GM23338 (cell line): ENCODE data around the gene CHCHD6. TPM values are rescaled to one million over a fixed set of nuclear protein-coding genes. Genes with fewer than 3 reads are reported as not detected.

Experiments
- ATAC-seq: fragments of 200-7000 bp; cut with Tn5 transposase; 3 replicates; pipeline ENCODE4 v1.9.1; 2020
- DNase-seq: peaks from one replicate; pipeline ENCODE4 v3.0.0-alpha.2; 2015; ENCODE audit warnings: low spot score
- H2AFZ ChIP-seq: fragments of 200-600 bp; sonication (generic); 2 replicates; pipeline ENCODE4 v1.8.0; 2016; ENCODE audit warnings: antibody characterized with exemption, mild to moderate bottlenecking, moderate library complexity
- H3F3A ChIP-seq: fragments of 200-600 bp; sonication (generic); replicated peaks from 2 replicates; pipeline ENCODE4 v1.8.0; 2017; ENCODE audit warnings: antibody characterized with exemption, mixed run types, low read depth
- H3K27ac ChIP-seq: fragments of 200-600 bp; sonication (generic); 2 replicates; pipeline ENCODE4 v1.6.1; 2016; ENCODE audit warnings: low read depth
- H3K27me3 ChIP-seq: fragments of 200-600 bp; sonication (generic); 2 replicates; pipeline ENCODE4 v1.8.0; 2016; ENCODE audit warnings: mild to moderate bottlenecking, mixed run types, moderate library complexity; ENCODE audit not compliant: insufficient read depth
- H3K36me3 ChIP-seq: fragments of 200-600 bp; sonication (generic); 2 replicates; pipeline ENCODE4 v1.8.0; 2016; ENCODE audit warnings: mild to moderate bottlenecking; ENCODE audit not compliant: insufficient read depth
- H3K4me1 ChIP-seq: fragments of 200-600 bp; sonication (generic); 2 replicates; pipeline ENCODE4 v1.8.0; 2016; ENCODE audit warnings: mild to moderate bottlenecking, moderate library complexity; ENCODE audit not compliant: insufficient read depth
- H3K4me2 ChIP-seq: fragments of 200-600 bp; sonication (generic); 2 replicates; pipeline ENCODE4 v1.7.1; 2017; ENCODE audit warnings: mixed run types
- H3K4me3 ChIP-seq: fragments of 200-600 bp; sonication (generic); 2 replicates; pipeline ENCODE4 v1.6.1; 2016; ENCODE audit warnings: mixed run types
- H3K79me2 ChIP-seq: fragments of 200-600 bp; sonication (generic); replicated peaks from 2 replicates; pipeline ENCODE4 v1.8.0; 2017; ENCODE audit warnings: mild to moderate bottlenecking; ENCODE audit not compliant: insufficient read depth
- H3K9me2 ChIP-seq: fragments of 200-600 bp; sonication (generic); 2 replicates; pipeline ENCODE4 v1.8.0; 2017; ENCODE audit not compliant: insufficient read depth
- H4K20me1 ChIP-seq: fragments of 200-600 bp; sonication (generic); replicated peaks from 2 replicates; pipeline ENCODE4 v1.8.0; 2017; ENCODE audit warnings: mild to moderate bottlenecking; ENCODE audit not compliant: insufficient read depth
- H3K27ac Mint-ChIP-seq: 2 replicates; pipeline ENCODE4 v1.8.0; 2020; ENCODE audit warnings: inconsistent platforms, mild to moderate bottlenecking, moderate library complexity, mixed read lengths
- H3K27me3 Mint-ChIP-seq: 3 replicates; pipeline ENCODE4 v1.8.0; 2022; ENCODE audit warnings: low read depth, mild to moderate bottlenecking, moderate library complexity, mixed read lengths, inconsistent platforms; ENCODE audit not compliant: insufficient read depth, poor library complexity
- H3K36me3 Mint-ChIP-seq: 3 replicates; pipeline ENCODE4 v1.8.0; 2021; ENCODE audit warnings: low read depth, mild to moderate bottlenecking, inconsistent platforms, moderate library complexity, mixed read lengths
- H3K4me1 Mint-ChIP-seq: 3 replicates; pipeline ENCODE4 v1.8.0; 2020; ENCODE audit warnings: mild to moderate bottlenecking, inconsistent platforms, mixed read lengths
- H3K4me3 Mint-ChIP-seq: 3 replicates; pipeline ENCODE4 v1.8.0; 2021; ENCODE audit warnings: moderate library complexity, mild to moderate bottlenecking, inconsistent platforms, mixed read lengths
- H3K9me3 Mint-ChIP-seq: 3 replicates; pipeline ENCODE4 v1.8.0; 2020; ENCODE audit warnings: moderate library complexity, mild to moderate bottlenecking, inconsistent platforms, mixed read lengths
- NANOG ChIP-seq: IDR thresholded peaks from 2 replicates; pipeline ENCODE4 v1.6.1; 2016; ENCODE audit warnings: antibody characterized with exemption, borderline replicate concordance
- ZNF114 ChIP-seq: fragments of 250-450 bp; sonication (Bioruptor Pico); IDR thresholded peaks from 2 replicates; pipeline ENCODE4 v1.5.0; 2020; ENCODE audit warnings: mild to moderate bottlenecking, moderate library complexity
- ZNF331 ChIP-seq: fragments of 250-450 bp; sonication (Bioruptor Pico); IDR thresholded peaks from 2 replicates; pipeline ENCODE4 v1.5.0; 2020; ENCODE audit warnings: low read depth, mild to moderate bottlenecking, moderate library complexity
- polyA plus RNA-seq: library from polyadenylated mRNA; unstranded; fragments of >200 nt; fragmentation: Nextera tagmentation; extraction: Ambion mirVana; gene quantifications from 2 replicates; pipeline ENCODE4 v1.2.1, GENCODE V29; 2016
- total RNA-seq: library from RNA; depleted of rRNA; stranded (reverse); fragments of >200 nt; shearing (Covaris generic); gene quantifications from 2 replicates; pipeline ENCODE4 v1.2.3, GENCODE V29; 2014
- TF ChIP-seq, protein P1 (sequence below), 2 experiments: fragments of 200-600 bp in 1 of 2; sonication (generic) in 1 of 2; conservative IDR thresholded peaks; 2 replicates each; pipeline versions ENCODE4 v1.5.1 to v1.6.1; 2016 to 2017; ENCODE audit warnings: antibody characterized with exemption in 2 of 2, low read depth in 2 of 2, mild to moderate bottlenecking in 2 of 2, moderate library complexity in 1 of 2
- TF ChIP-seq, protein P2 (sequence below): fragments of 250-450 bp; sonication (Bioruptor Pico); IDR thresholded peaks from 2 replicates; pipeline ENCODE4 v1.5.0; 2020; ENCODE audit warnings: mild to moderate bottlenecking, moderate library complexity
- TF ChIP-seq, protein P3 (sequence below): IDR thresholded peaks from one replicate; pipeline ENCODE4 v1.6.1; 2018; ENCODE audit warnings: antibody characterized with exemption; ENCODE audit not compliant: unreplicated experiment
- TF ChIP-seq, protein P4 (sequence below): IDR thresholded peaks from 2 replicates; pipeline ENCODE4 v1.6.1; 2016; ENCODE audit warnings: antibody characterized with exemption

Gene CHCHD6
- total and polyA plus RNA-seq, 2 experiments from 2014 or later = 28.8 to 43.0 TPM

DNA sequence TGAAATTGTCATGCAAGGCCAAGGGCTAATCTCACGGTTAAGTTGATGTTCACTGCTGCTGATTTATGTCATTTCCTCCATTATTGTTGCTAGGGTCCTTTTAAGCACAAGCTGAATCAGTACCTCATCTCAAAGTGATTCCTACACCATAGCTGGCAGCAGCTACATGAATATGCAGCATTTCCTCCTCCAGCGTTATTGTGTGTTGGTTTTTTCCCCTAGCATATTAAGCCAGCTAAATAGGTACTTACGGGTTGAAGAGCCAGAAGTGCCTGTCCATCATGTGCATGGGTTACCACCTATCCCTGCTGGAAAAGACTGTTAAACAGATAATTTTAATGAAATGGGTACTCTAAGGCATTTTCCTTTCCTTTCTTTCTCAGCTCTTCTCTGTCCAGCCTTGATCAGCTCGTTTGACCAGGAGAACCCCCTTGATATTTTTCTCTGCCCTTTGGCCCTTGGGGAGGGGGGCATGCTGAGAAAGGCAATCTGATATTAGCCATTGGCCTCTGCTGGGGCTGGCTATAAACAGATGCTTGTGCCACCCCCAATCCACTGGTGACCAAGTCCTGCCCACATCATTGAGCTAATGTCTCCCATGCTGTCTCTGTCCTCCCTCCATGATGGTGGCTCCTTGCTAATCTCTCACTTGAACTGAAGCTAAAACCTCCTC, 163.3 kb downstream of the CHCHD6 start:
- H3K4me1 ChIP-seq = no peaks in the 10 kb centered on the region
- no peaks in the 10 kb centered on the region for H4K20me1 ChIP-seq
- DNase-seq (no peak), ATAC-seq (no peak)
- H3K9me2 ChIP-seq = no peaks in the 10 kb centered on the region
- no peak overlapping the region for H3K27ac Mint-ChIP-seq
- H3K36me3 ChIP-seq = no peaks in the 10 kb centered on the region
- H3K27ac ChIP-seq = no peak overlapping the region
- H3K4me3 ChIP-seq = no peak overlapping the region
- no peaks in the 10 kb centered on the region for H3K79me2 ChIP-seq
- TF ChIP-seq, protein P1, sequence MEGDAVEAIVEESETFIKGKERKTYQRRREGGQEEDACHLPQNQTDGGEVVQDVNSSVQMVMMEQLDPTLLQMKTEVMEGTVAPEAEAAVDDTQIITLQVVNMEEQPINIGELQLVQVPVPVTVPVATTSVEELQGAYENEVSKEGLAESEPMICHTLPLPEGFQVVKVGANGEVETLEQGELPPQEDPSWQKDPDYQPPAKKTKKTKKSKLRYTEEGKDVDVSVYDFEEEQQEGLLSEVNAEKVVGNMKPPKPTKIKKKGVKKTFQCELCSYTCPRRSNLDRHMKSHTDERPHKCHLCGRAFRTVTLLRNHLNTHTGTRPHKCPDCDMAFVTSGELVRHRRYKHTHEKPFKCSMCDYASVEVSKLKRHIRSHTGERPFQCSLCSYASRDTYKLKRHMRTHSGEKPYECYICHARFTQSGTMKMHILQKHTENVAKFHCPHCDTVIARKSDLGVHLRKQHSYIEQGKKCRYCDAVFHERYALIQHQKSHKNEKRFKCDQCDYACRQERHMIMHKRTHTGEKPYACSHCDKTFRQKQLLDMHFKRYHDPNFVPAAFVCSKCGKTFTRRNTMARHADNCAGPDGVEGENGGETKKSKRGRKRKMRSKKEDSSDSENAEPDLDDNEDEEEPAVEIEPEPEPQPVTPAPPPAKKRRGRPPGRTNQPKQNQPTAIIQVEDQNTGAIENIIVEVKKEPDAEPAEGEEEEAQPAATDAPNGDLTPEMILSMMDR (conservative IDR thresholded peaks at IDR 0.05; ENCODE audit: low read depth in 2 of 2) = no peak
- TF ChIP-seq, protein P2, sequence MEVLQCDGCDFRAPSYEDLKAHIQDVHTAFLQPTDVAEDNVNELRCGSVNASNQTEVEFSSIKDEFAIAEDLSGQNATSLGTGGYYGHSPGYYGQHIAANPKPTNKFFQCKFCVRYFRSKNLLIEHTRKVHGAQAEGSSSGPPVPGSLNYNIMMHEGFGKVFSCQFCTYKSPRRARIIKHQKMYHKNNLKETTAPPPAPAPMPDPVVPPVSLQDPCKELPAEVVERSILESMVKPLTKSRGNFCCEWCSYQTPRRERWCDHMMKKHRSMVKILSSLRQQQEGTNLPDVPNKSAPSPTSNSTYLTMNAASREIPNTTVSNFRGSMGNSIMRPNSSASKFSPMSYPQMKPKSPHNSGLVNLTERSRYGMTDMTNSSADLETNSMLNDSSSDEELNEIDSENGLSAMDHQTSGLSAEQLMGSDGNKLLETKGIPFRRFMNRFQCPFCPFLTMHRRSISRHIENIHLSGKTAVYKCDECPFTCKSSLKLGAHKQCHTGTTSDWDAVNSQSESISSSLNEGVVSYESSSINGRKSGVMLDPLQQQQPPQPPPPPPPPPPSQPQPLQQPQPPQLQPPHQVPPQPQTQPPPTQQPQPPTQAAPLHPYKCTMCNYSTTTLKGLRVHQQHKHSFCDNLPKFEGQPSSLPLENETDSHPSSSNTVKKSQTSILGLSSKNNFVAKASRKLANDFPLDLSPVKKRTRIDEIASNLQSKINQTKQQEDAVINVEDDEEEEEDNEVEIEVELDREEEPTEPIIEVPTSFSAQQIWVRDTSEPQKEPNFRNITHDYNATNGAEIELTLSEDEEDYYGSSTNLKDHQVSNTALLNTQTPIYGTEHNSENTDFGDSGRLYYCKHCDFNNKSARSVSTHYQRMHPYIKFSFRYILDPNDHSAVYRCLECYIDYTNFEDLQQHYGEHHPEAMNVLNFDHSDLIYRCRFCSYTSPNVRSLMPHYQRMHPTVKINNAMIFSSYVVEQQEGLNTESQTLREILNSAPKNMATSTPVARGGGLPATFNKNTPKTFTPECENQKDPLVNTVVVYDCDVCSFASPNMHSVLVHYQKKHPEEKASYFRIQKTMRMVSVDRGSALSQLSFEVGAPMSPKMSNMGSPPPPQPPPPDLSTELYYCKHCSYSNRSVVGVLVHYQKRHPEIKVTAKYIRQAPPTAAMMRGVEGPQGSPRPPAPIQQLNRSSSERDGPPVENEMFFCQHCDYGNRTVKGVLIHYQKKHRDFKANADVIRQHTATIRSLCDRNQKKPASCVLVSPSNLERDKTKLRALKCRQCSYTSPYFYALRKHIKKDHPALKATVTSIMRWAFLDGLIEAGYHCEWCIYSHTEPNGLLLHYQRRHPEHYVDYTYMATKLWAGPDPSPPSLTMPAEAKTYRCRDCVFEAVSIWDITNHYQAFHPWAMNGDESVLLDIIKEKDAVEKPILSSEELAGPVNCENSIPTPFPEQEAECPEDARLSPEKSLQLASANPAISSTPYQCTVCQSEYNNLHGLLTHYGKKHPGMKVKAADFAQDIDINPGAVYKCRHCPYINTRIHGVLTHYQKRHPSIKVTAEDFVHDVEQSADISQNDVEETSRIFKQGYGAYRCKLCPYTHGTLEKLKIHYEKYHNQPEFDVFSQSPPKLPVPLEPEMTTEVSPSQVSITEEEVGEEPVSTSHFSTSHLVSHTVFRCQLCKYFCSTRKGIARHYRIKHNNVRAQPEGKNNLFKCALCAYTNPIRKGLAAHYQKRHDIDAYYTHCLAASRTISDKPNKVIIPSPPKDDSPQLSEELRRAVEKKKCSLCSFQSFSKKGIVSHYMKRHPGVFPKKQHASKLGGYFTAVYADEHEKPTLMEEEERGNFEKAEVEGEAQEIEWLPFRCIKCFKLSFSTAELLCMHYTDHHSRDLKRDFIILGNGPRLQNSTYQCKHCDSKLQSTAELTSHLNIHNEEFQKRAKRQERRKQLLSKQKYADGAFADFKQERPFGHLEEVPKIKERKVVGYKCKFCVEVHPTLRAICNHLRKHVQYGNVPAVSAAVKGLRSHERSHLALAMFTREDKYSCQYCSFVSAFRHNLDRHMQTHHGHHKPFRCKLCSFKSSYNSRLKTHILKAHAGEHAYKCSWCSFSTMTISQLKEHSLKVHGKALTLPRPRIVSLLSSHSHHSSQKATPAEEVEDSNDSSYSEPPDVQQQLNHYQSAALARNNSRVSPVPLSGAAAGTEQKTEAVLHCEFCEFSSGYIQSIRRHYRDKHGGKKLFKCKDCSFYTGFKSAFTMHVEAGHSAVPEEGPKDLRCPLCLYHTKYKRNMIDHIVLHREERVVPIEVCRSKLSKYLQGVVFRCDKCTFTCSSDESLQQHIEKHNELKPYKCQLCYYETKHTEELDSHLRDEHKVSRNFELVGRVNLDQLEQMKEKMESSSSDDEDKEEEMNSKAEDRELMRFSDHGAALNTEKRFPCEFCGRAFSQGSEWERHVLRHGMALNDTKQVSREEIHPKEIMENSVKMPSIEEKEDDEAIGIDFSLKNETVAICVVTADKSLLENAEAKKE = no peak
- TF ChIP-seq, protein P3, sequence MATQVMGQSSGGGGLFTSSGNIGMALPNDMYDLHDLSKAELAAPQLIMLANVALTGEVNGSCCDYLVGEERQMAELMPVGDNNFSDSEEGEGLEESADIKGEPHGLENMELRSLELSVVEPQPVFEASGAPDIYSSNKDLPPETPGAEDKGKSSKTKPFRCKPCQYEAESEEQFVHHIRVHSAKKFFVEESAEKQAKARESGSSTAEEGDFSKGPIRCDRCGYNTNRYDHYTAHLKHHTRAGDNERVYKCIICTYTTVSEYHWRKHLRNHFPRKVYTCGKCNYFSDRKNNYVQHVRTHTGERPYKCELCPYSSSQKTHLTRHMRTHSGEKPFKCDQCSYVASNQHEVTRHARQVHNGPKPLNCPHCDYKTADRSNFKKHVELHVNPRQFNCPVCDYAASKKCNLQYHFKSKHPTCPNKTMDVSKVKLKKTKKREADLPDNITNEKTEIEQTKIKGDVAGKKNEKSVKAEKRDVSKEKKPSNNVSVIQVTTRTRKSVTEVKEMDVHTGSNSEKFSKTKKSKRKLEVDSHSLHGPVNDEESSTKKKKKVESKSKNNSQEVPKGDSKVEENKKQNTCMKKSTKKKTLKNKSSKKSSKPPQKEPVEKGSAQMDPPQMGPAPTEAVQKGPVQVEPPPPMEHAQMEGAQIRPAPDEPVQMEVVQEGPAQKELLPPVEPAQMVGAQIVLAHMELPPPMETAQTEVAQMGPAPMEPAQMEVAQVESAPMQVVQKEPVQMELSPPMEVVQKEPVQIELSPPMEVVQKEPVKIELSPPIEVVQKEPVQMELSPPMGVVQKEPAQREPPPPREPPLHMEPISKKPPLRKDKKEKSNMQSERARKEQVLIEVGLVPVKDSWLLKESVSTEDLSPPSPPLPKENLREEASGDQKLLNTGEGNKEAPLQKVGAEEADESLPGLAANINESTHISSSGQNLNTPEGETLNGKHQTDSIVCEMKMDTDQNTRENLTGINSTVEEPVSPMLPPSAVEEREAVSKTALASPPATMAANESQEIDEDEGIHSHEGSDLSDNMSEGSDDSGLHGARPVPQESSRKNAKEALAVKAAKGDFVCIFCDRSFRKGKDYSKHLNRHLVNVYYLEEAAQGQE = no peak
- TF ChIP-seq NANOG (no peak), ZNF114 (no peak), ZNF331 (no peak)
- TF ChIP-seq, protein P4, sequence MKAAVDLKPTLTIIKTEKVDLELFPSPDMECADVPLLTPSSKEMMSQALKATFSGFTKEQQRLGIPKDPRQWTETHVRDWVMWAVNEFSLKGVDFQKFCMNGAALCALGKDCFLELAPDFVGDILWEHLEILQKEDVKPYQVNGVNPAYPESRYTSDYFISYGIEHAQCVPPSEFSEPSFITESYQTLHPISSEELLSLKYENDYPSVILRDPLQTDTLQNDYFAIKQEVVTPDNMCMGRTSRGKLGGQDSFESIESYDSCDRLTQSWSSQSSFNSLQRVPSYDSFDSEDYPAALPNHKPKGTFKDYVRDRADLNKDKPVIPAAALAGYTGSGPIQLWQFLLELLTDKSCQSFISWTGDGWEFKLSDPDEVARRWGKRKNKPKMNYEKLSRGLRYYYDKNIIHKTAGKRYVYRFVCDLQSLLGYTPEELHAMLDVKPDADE = no peak
- peaks cover 9% of the 10 kb centered on the region; the same call in 2 of the 3 replicates for H3K4me1 Mint-ChIP-seq
- peaks cover 13% of the 10 kb centered on the region for H3K9me3 Mint-ChIP-seq
- no peak overlapping the region for H3K4me3 Mint-ChIP-seq
- no peak overlapping the region for H3K4me2 ChIP-seq
- H3K27me3 Mint-ChIP-seq = no peaks in the 10 kb centered on the region
- no peaks in the 10 kb centered on the region for H3F3A ChIP-seq
- H3K27me3 ChIP-seq = no peaks in the 10 kb centered on the region
- H2AFZ ChIP-seq = no peak overlapping the region
- H3K36me3 Mint-ChIP-seq = peaks cover 18% of the 10 kb centered on the region
